ENCODE measurements around the gene POLG.

Gene POLG

GRCh38 chr15:89326316-89326715 is 8.3 kb downstream of the POLG start:
- no peak for DNase-seq (ENCODE audit: low read depth)

GRCh38 chr15:89325039-89325803 is 9.4 kb downstream of the POLG start:
- no peak for DNase-seq (ENCODE audit: low read depth)

GRCh38 chr15:89323825-89324224 is 10.8 kb downstream of the POLG start:
- no peak for DNase-seq (ENCODE audit: low read depth)

GRCh38 chr15:89322822-89323221 is 11.8 kb downstream of the POLG start:
- DNase-seq (ENCODE audit: low read depth) = no peak

GRCh38 chr15:89321521-89322410 is 12.9 kb downstream of the POLG start:
- no peak for DNase-seq (ENCODE audit: low read depth)

- DNase-seq (ENCODE audit: low read depth) = no peak
These were observed 14.4 kb downstream of the POLG start for GRCh38 chr15:89320200-89320599.

GRCh38 chr15:89319678-89320077 is 14.9 kb downstream of the POLG start:
- no peak for DNase-seq (ENCODE audit: low read depth)

GRCh38 chr15:89317186-89317720 is 17.4 kb downstream of the POLG start:
- no peak for DNase-seq (ENCODE audit: low read depth)

GRCh38 chr15:89316504-89316903 is 18.1 kb downstream of the POLG start:
- no peak for DNase-seq (ENCODE audit: low read depth)

- no peak for DNase-seq (ENCODE audit: low read depth)
These were observed 19.2 kb downstream of the POLG start for GRCh38 chr15:89315375-89315929.

GRCh38 chr15:89309993-89310392 is 24.6 kb downstream of the POLG start:
- DNase-seq (ENCODE audit: low read depth) = no peak

GRCh38 chr15:89308236-89308635 is 26.4 kb downstream of the POLG start:
- no peak for DNase-seq (ENCODE audit: low read depth)

- no peak for DNase-seq (ENCODE audit: low read depth)
These were observed 26.8 kb downstream of the POLG start for GRCh38 chr15:89307791-89308190.

- DNase-seq (ENCODE audit: low read depth) = no peak
These were observed 27.5 kb downstream of the POLG start for GRCh38 chr15:89307046-89307587.

- DNase-seq (ENCODE audit: low read depth) = no peak
These were observed 29.2 kb downstream of the POLG start for GRCh38 chr15:89305395-89305794.

GRCh38 chr15:89303986-89304385 is 30.6 kb downstream of the POLG start:
- no peak for DNase-seq (ENCODE audit: low read depth)

- DNase-seq (ENCODE audit: low read depth) = no peak
These were observed 33.1 kb downstream of the POLG start for GRCh38 chr15:89301304-89302089.

- no peak for DNase-seq (ENCODE audit: low read depth)
These were observed 34.7 kb downstream of the POLG start for GRCh38 chr15:89299896-89300295.

- DNase-seq (ENCODE audit: low read depth) = no peak
These were observed 41.6 kb downstream of the POLG start for GRCh38 chr15:89293012-89293411.

GRCh38 chr15:89291934-89292438 is 42.6 kb downstream of the POLG start:
- DNase-seq (ENCODE audit: low read depth) = no peak

GRCh38 chr15:89283201-89283600 is 51.4 kb downstream of the POLG start:
- DNase-seq (ENCODE audit: low read depth) = no peak
